Measurements from ENCODE around the gene CD99L2. TPM values are rescaled to one million over a fixed set of nuclear protein-coding genes. Genes with fewer than 3 reads are reported as not detected.

The CD99L2 gene
- total RNA-seq, 4 donors from 2014 or later: 51.3 to 92.7 (median 58.7) TPM

DNA sequence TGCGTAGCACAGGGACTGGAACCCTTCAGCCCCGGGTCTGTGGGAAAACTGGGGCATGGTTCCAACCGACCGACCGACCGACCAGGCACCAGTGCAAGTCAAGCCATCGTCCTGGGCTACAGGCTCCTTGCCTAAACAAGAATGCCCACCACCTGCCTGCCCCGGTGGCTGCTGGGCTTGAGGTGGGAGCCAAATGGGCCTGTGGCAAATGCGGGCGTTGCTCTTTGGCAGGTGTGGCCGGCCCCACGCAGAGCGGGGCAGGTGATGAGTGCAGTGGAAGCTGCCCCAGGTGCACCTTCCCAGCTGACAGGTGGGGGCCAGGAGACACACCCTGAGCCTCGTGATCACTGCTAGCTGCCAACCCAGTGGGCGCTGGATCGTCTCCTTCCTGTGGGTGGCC, 127.4 kb downstream of the CD99L2 start:
- no peak overlapping the region for H3K4me3 ChIP-seq
- no peaks in the 10 kb centered on the region for H3K36me3 ChIP-seq
- intact Hi-C loops (cut with DNase I; ENCODE audit: low total_unique reads): loop anchor here (2.0 kb wide), 1 partner anchor 310 kb away; no protein-coding TSS in a partner anchor
- no peaks in the 10 kb centered on the region for H3K27me3 ChIP-seq
- no peak for TF ChIP-seq CTCF (IDR thresholded peaks at IDR 0.05)
- no peaks in the 10 kb centered on the region for H3K4me1 ChIP-seq
- no peak overlapping the region for H3K27ac ChIP-seq
- H3K9me3 ChIP-seq: no peaks in the 10 kb centered on the region
- DNase-seq: no peak

DNA sequence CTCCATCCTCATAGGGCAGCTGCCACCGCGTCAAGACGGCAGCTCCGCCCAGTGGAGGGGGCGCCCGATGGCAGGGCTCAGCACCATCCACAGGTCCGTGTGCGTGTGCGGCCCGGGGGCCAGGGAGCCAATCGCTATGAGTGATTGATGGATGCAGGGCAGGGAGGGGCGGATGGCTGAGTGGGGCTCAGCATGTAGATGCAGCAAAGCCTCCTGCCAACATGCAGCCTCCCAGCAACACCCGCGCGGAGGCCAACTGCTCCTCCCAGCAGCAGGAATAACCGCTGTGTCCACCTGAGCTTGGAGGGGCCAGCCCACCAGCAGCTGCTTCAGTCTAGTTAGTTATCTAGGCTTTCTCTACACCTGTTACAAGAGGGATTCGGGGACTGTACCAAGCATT, 127.8 kb downstream of the CD99L2 start:
- H3K9me3 ChIP-seq: no peaks in the 10 kb centered on the region

GRCh38 chrX:150769408-150769807, 129.1 kb downstream of the CD99L2 start:
- H3K4me3 ChIP-seq: no peak overlapping the region
- intact Hi-C loops (cut with DNase I; ENCODE audit: low total_unique reads): no loop called here
- H3K4me1 ChIP-seq: no peaks in the 10 kb centered on the region
- TF ChIP-seq CTCF (IDR thresholded peaks at IDR 0.05) (no peak), POLR2A (IDR thresholded peaks at IDR 0.05) (no peak)
- H3K27me3 ChIP-seq: no peaks in the 10 kb centered on the region
- H3K36me3 ChIP-seq: no peaks in the 10 kb centered on the region
- H3K27ac ChIP-seq: no peak overlapping the region
- no peaks in the 10 kb centered on the region for H3K9me3 ChIP-seq
- DNase-seq: no peak

More for the DNA sequence above, 127.8 kb downstream of the CD99L2 start:
- TF ChIP-seq POLR2A (IDR thresholded peaks at IDR 0.05) (no peak), CTCF (IDR thresholded peaks at IDR 0.05) (no peak)
- Histone ChIP-seq H3K4me1 (no peaks in the 10 kb centered on the region), H3K27ac (no peak overlapping the region), H3K27me3 (no peaks in the 10 kb centered on the region), H3K36me3 (no peaks in the 10 kb centered on the region), H3K4me3 (no peak overlapping the region)
- intact Hi-C loops (cut with DNase I; ENCODE audit: low total_unique reads): loop anchor here (2.0 kb wide), 1 partner anchor 310 kb away; no protein-coding TSS in a partner anchor
- no peak for DNase-seq

DNA sequence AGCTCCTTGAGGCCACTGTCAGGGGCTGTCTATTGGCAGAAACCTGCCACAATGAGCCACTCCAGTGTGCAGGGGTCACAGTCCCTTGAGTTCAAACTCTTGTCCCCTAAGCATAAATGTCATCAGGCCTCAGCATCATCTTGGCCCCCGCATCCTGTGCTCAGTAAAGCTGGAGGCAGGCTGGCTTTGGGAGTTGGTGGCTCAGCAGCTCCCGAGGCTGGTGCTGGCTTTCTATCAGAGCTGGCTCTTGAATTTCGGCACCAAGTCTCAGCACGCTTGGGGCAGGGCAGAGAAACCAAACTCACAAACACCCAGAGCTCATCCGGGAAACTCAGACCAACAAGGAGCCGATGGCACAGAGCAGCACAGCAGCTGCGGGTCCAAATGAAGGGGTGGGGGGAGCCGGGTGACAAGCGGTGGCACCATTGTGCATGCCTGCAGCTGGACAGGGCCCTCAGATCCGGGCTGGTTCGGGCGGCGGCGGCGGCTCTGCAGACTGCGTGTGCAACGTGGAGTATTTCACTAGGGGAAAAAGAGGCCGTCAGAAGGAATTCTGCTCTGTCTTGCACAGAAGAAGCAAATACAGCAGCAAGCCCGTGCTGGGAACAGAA, 129.8 kb downstream of the CD99L2 start:
- no peak for DNase-seq
- no peaks in the 10 kb centered on the region for H3K27me3 ChIP-seq
- H3K27ac ChIP-seq: no peak overlapping the region
- no peaks in the 10 kb centered on the region for H3K36me3 ChIP-seq
- no peaks in the 10 kb centered on the region for H3K9me3 ChIP-seq
- no peak overlapping the region for H3K4me3 ChIP-seq
- H3K4me1 ChIP-seq: no peaks in the 10 kb centered on the region
- no peak for TF ChIP-seq CTCF (IDR thresholded peaks at IDR 0.05)
- no peak for TF ChIP-seq POLR2A (IDR thresholded peaks at IDR 0.05)
- intact Hi-C loops (cut with DNase I; ENCODE audit: low total_unique reads): no loop called here

- Histone ChIP-seq H3K4me3 (no peak overlapping the region), H3K27me3 (no peaks in the 10 kb centered on the region), H3K4me1 (no peaks in the 10 kb centered on the region), H3K9me3 (no peaks in the 10 kb centered on the region), H3K36me3 (no peaks in the 10 kb centered on the region), H3K27ac (peak overlapping the region in 1 of 2 donors; percentile 49)
- DNase-seq: no peak
- intact Hi-C loops (cut with DNase I; ENCODE audit: low total_unique reads): no loop called here
- TF ChIP-seq POLR2A (IDR thresholded peaks at IDR 0.05): no peak
- TF ChIP-seq CTCF (IDR thresholded peaks at IDR 0.05): no peak
Measured at GRCh38 chrX:150768132-150768485, 130.4 kb downstream of the CD99L2 start.

All from uterus (tissue), 4 donors.